Measurements from ENCODE around the gene CDT1. TPM values are rescaled to one million over a fixed set of nuclear protein-coding genes. Genes with fewer than 3 reads are reported as not detected.

The CDT1 gene
- total RNA-seq, 1 experiment from 2014 or later: 160 TPM

DNA sequence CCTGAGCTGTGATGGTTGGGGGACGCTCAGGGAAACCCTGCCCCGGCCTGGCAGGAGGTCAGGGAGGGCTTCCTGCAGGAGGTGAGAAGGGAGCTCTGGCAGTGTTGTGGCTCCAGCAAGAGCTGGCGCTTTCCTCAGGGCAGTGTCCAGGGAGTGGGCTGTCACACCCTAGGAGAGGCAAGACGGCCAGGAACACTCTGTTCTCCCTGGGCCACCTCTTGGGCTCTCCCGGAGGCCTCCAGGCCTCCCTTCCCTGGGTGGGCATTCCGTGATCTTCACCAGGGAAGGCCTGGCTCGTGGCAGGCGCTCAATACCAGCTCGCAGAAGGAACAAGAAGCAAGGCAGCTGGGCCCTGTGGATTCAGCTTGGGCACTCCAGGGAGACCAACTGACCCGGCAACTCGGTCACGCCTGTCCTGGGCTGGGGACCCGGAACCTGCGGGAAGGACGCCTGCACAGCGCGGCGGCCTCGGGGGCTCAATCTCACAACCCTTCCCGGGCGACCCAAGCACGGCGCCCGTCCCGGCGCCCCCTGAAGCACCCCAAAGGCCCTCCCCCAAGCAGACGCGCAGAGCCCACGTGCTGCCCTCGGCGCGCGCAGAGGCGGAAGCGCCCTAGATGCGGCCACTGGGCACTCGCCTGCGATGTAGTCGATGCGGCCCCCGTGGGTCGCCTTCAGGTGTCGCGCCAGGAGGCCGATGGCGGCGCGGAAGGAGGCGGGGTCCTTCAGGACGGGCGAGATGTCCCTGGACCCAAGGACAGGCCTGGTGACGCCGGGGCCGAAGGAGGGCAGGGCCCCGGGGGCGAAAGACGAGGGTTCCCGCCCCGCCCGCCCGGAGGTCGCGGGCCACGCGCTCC is 7.6 kb downstream of the CDT1 start:
- H3K9me3 ChIP-seq (ENCODE audit: control insufficient read depth in 1 of 2, insufficient read depth in 1 of 2, low read depth in 1 of 2, low read length in 2 of 2): no peaks in the 10 kb centered on the region
- RAD21 ChIA-PET (ENCODE audit: low non-redundant PET in 1 of 2, low total read pairs in 2 of 2, uncharacterized antibody in 2 of 2, unreplicated experiment in 2 of 2): interaction anchor here (1.0 to 1.3 kb wide), 2 partner anchors 46 to 356 kb away, joined by 4 to 8 read pairs; partner anchors contain the start of genes GALNS (in 1 of the 2) and TRAPPC2L (in 1 of the 2)
- no peaks in the 10 kb centered on the region for H3K27me3 ChIP-seq (ENCODE audit: insufficient read depth, low read length)
- ATAC-seq: peak; percentile 58
- peak overlapping the region; percentile 72 to 75 for H3K4me3 ChIP-seq (replicated peaks in 1 of 2; ENCODE audit: low read depth in 1 of 2, low read length in 2 of 2)
- TF ChIP-seq ZFX (IDR thresholded peaks at IDR 0.05): peak; percentile 75
- peak; percentile 84 for TF ChIP-seq POLR2A (IDR thresholded peaks at IDR 0.05; ENCODE audit: borderline replicate concordance, extremely low read depth, insufficient read depth, insufficient read length)
- TF ChIP-seq POLR2AphosphoS5 (IDR thresholded peaks at IDR 0.05; ENCODE audit: low read depth, low read length): peak; percentile 92
- TF ChIP-seq ZNF274 (IDR thresholded peaks at IDR 0.05; ENCODE audit: low read depth, low read length): no peak
- H3K9me2 ChIP-seq (ENCODE audit: insufficient read depth): no peaks in the 10 kb centered on the region
- CTCF ChIA-PET: interaction anchor here (1.0 to 4.9 kb wide), 6 partner anchors 8 to 405 kb away, joined by 3 to 33 read pairs (median 4); partner anchors contain the start of genes GALNS and TRAPPC2L
- DNase-seq (ENCODE audit: low read depth, low spot score): peak; percentile 81
- peaks cover 13 to 44% of the 10 kb centered on the region in 2 experiments; a peak in 3 of 4 replicates for H3K36me3 ChIP-seq (ENCODE audit: control insufficient read depth in 1 of 2, insufficient read depth in 2 of 2, low read length in 2 of 2)
- peaks cover 4% of the 10 kb centered on the region; the same call in 1 of the 2 replicates for H4K20me1 ChIP-seq (ENCODE audit: insufficient read depth)
- H3K9ac ChIP-seq (ENCODE audit: low read length): peak overlapping the region; percentile 87
- no peak overlapping the region for H2AFZ ChIP-seq (ENCODE audit: low read depth, low read length, poor library complexity, severe bottlenecking)
- peaks cover 47% of the 10 kb centered on the region for H3K79me2 ChIP-seq (ENCODE audit: insufficient read depth, low read length)
- intact Hi-C loops (cut with micrococcal nuclease): loop anchor here (10.0 kb wide), 2 partner anchors 244 to 754 kb away; partner anchors contain the start of gene RPL13
- peaks cover 22 to 58% of the 10 kb centered on the region in 2 experiments for H3K4me1 ChIP-seq (ENCODE audit: control insufficient read depth in 1 of 2, insufficient read depth in 2 of 2, low read length in 2 of 2)
- H3K4me2 ChIP-seq (ENCODE audit: low read length): peak overlapping the region; percentile 94
- POLR2A ChIA-PET: interaction anchor here (0.7 to 3.2 kb wide), 13 partner anchors 8 to 407 kb away, joined by 3 to 16 read pairs (median 4); partner anchors contain the start of genes CDH15, CDT1, PIEZO1 and ZC3H18
- peak overlapping the region; percentile 100 for H3K27ac ChIP-seq (ENCODE audit: low read depth, low read length)
- no TSS peak for BruUV-seq (replicated peaks)
